CD4-positive, alpha-beta T cell treated with Interferon alpha-2 for 1 hour (primary cell): ENCODE data around the gene HEATR5B.

Source experiments
- DNase-seq, 2 donors: peaks; one replicate each; pipeline ENCODE4 v3.0.0-alpha.2; 2020 to 2022

HEATR5B gene

GRCh38 chr2:37083873-37084794 lies at the start of gene HEATR5B, which contains the start of gene GPATCH11:
Gene HEATR5B (minus strand): TSS chr2:37084372. CDS start chr2:37083414, 958 bp downstream.
Gene GPATCH11 (plus strand): TSS chr2:37084518. CDS start chr2:37088382, 3,864 bp downstream.
- DNase-seq = peak; percentile 94 to 96

- no peak for DNase-seq
Measured at GRCh38 chr2:37132914-37133313, 48.7 kb upstream of the HEATR5B start.

- no peak for DNase-seq
Measured at GRCh38 chr2:37125416-37125815, 41.2 kb upstream of the HEATR5B start.

- no peak for DNase-seq
Measured at GRCh38 chr2:37119157-37119556, 35.0 kb upstream of the HEATR5B start.

- no peak for DNase-seq
Measured at GRCh38 chr2:37117566-37117965, 33.4 kb upstream of the HEATR5B start.

- DNase-seq = no peak
Measured at GRCh38 chr2:37111958-37112357, 27.8 kb upstream of the HEATR5B start.

- DNase-seq = no peak
Measured at GRCh38 chr2:37110306-37111212, 26.4 kb upstream of the HEATR5B start.

GRCh38 chr2:37109523-37109922 lies 25.4 kb upstream of the HEATR5B start:
- no peak for DNase-seq

- DNase-seq = no peak
Measured at GRCh38 chr2:37105150-37105549, 21.0 kb upstream of the HEATR5B start.

- no peak for DNase-seq
Measured at GRCh38 chr2:37104178-37104577, 20.0 kb upstream of the HEATR5B start.

GRCh38 chr2:37102588-37102987 lies 18.4 kb upstream of the HEATR5B start:
- DNase-seq = no peak

GRCh38 chr2:37100054-37100453 lies 15.9 kb upstream of the HEATR5B start:
- DNase-seq = no peak

GRCh38 chr2:37098416-37099118 lies 14.4 kb upstream of the HEATR5B start:
- no peak for DNase-seq

- DNase-seq = no peak
Measured at GRCh38 chr2:37096568-37096967, 12.4 kb upstream of the HEATR5B start.

GRCh38 chr2:37091873-37092272 lies 7.7 kb upstream of the HEATR5B start:
- DNase-seq = no peak

- DNase-seq = no peak
Measured at GRCh38 chr2:37090019-37090477, 5.9 kb upstream of the HEATR5B start.

GRCh38 chr2:37085731-37086147 lies 1.6 kb upstream of the HEATR5B start:
- no peak for DNase-seq

GRCh38 chr2:37084797-37085196 lies 625 bp upstream of the HEATR5B start:
- DNase-seq = no peak

GRCh38 chr2:37080689-37081088 lies 3.5 kb downstream of the HEATR5B start:
- peak in 1 of 2 donors; percentile 24 for DNase-seq

GRCh38 chr2:37080266-37080665 lies 3.9 kb downstream of the HEATR5B start:
- peak in 1 of 2 donors; percentile 18 for DNase-seq

GRCh38 chr2:37070931-37071330 lies 13.2 kb downstream of the HEATR5B start:
- DNase-seq = no peak

GRCh38 chr2:37068686-37069085 lies 15.5 kb downstream of the HEATR5B start:
- no peak for DNase-seq

GRCh38 chr2:37061776-37062175 lies 22.4 kb downstream of the HEATR5B start:
- no peak for DNase-seq
